IMR-90 (cell line): ENCODE measurements around the gene OR8D4. TPM values are rescaled to one million over a fixed set of nuclear protein-coding genes. Genes with fewer than 3 reads are reported as not detected.

Experiments used
- ATAC-seq: fragments of 200-7000 bp; cut with Tn5 transposase; 2 replicates; pipeline ENCODE4 v1.9.1; 2020; ENCODE audit warnings: low read depth, mild to moderate bottlenecking, moderate library complexity
- BruUV-seq: library from RNA; stranded (reverse); fragments of 400-500 nt; replicated peaks from 2 replicates; lab custom pipeline; 2021; lab: Mats Ljungman, UMichigan
- CTCF ChIA-PET: fragments of 300-600 bp; formaldehyde crosslinking; extraction: SDS; loops from one replicate; lab custom pipeline; 2021; ENCODE audit warnings: antibody characterized with exemption; lab: Yijun Ruan, JAX
- POLR2A ChIA-PET: fragments of 300-600 bp; sonication (Branson Sonifier 250); formaldehyde crosslinking; loops from one replicate; lab custom pipeline; 2022; ENCODE audit warnings: antibody characterized with exemption; ENCODE audit not compliant: unreplicated experiment; lab: Charles Lee
- DNase-seq: peaks from one replicate; pipeline ENCODE4 v3.0.0; 2013
- H2AFZ ChIP-seq: replicated peaks from 2 replicates; pipeline ENCODE3; 2013; ENCODE audit warnings: low read length, mild to moderate bottlenecking; ENCODE audit not compliant: poor library complexity
- H2AK5ac ChIP-seq: 2 replicates; pipeline ENCODE4 v1.6.1; 2013; ENCODE audit warnings: low read depth, low read length, inconsistent platforms
- H2AK9ac ChIP-seq: replicated peaks from 2 replicates; pipeline ENCODE3; 2013; ENCODE audit warnings: mild to moderate bottlenecking, low read depth, low read length, moderate library complexity; ENCODE audit not compliant: poor library complexity
- H2BK120ac ChIP-seq: 2 replicates; pipeline ENCODE4 v1.6.1; 2013; ENCODE audit warnings: low read depth, low read length, inconsistent platforms
- H2BK15ac ChIP-seq: 3 replicates; pipeline ENCODE4 v1.6.1; 2013; ENCODE audit warnings: low read depth, low read length, inconsistent platforms
- H2BK20ac ChIP-seq: 2 replicates; pipeline ENCODE4 v1.6.1; 2013; ENCODE audit warnings: low read depth, mild to moderate bottlenecking, inconsistent platforms, low read length, moderate library complexity
- H2BK5ac ChIP-seq: 2 replicates; pipeline ENCODE4 v1.6.1; 2013; ENCODE audit warnings: mild to moderate bottlenecking, low read depth, low read length, inconsistent platforms; ENCODE audit not compliant: poor library complexity, severe bottlenecking
- H3K14ac ChIP-seq: replicated peaks from 2 replicates; pipeline ENCODE4 v1.6.1; 2013; ENCODE audit warnings: low read depth, low read length, inconsistent platforms
- H3K18ac ChIP-seq: 2 replicates; pipeline ENCODE4 v1.6.1; 2013; ENCODE audit warnings: low read depth, low read length, control low read depth
- H3K23ac ChIP-seq: 2 replicates; pipeline ENCODE4 v1.6.1; 2013; ENCODE audit warnings: low read depth, low read length, inconsistent platforms
- H3K27ac ChIP-seq: 2 replicates; pipeline ENCODE4 v1.5.1; 2013; ENCODE audit warnings: mild to moderate bottlenecking, control low read depth, low read length; ENCODE audit not compliant: insufficient read depth
- H3K27me3 ChIP-seq: 2 replicates; pipeline ENCODE4 v1.6.1; 2013; ENCODE audit warnings: low read length; ENCODE audit not compliant: control insufficient read depth, insufficient read depth
- H3K36me3 ChIP-seq: 2 replicates; pipeline ENCODE4 v1.6.1; 2013; ENCODE audit warnings: low read length, mixed read lengths; ENCODE audit not compliant: control insufficient read depth, insufficient read depth
- H3K4ac ChIP-seq: 2 replicates; pipeline ENCODE4 v1.6.1; 2013; ENCODE audit warnings: low read depth, low read length, inconsistent platforms
- H3K4me1 ChIP-seq: 2 replicates; pipeline ENCODE4 v1.6.1; 2013; ENCODE audit warnings: low read length, mixed read lengths; ENCODE audit not compliant: control insufficient read depth, insufficient read depth
- H3K4me2 ChIP-seq: 2 replicates; pipeline ENCODE4 v1.6.1; 2013; ENCODE audit warnings: low read depth, mild to moderate bottlenecking, control low read depth, low read length, moderate library complexity
- H3K4me3 ChIP-seq: 2 replicates; pipeline ENCODE4 v1.5.1; 2013; ENCODE audit warnings: low read depth, mild to moderate bottlenecking, control low read depth, low read length, moderate library complexity; ENCODE audit not compliant: insufficient read depth
- H3K56ac ChIP-seq: 2 replicates; pipeline ENCODE4 v1.6.1; 2013; ENCODE audit warnings: low read length, inconsistent platforms; ENCODE audit not compliant: insufficient read depth; ENCODE audit errors: extremely low read depth
- H3K79me1 ChIP-seq, 2 experiments: 2 replicates each; pipeline ENCODE4 v1.6.1; 2013; ENCODE audit warnings: low read length in 2 of 2, inconsistent platforms in 1 of 2, low read depth in 1 of 2
- H3K9ac ChIP-seq: 2 replicates; pipeline ENCODE4 v1.6.1; 2013; ENCODE audit warnings: low read depth, low read length, control low read depth
- H3K9me1 ChIP-seq: 2 replicates; pipeline ENCODE4 v1.6.1; 2013; ENCODE audit warnings: low read length, inconsistent platforms; ENCODE audit not compliant: insufficient read depth
- H3K9me3 ChIP-seq: 2 replicates; pipeline ENCODE4 v1.6.1; 2013; ENCODE audit warnings: low read length; ENCODE audit not compliant: control insufficient read depth, insufficient read depth
- H4K20me1 ChIP-seq: 2 replicates; pipeline ENCODE4 v1.6.1; 2013; ENCODE audit warnings: low read length, inconsistent platforms; ENCODE audit not compliant: insufficient read depth
- H4K5ac ChIP-seq: 2 replicates; pipeline ENCODE4 v1.6.1; 2013; ENCODE audit warnings: mild to moderate bottlenecking, low read depth, low read length, control low read depth
- H4K8ac ChIP-seq, 2 experiments: 2 replicates each; pipeline ENCODE4 v1.6.1; 2013; ENCODE audit warnings: low read depth in 2 of 2, low read length in 2 of 2, control low read depth in 1 of 2, inconsistent platforms in 1 of 2
- H4K91ac ChIP-seq: 2 replicates; pipeline ENCODE4 v1.6.1; 2013; ENCODE audit warnings: low read depth, low read length, inconsistent platforms; ENCODE audit not compliant: insufficient read depth
- CEBPB ChIP-seq: IDR thresholded peaks from 2 replicates; pipeline ENCODE4 v1.6.1; 2012; ENCODE audit warnings: low read depth, low read length, improper control_type of control experiment
- dilution Hi-C: fragments of 300-500 bp; cut with HindIII; formaldehyde crosslinking; loops from one replicate; pipeline ENCODE4 v1.14.3; 2018; ENCODE audit warnings: low sequenced_read_pairs; ENCODE audit not compliant: unreplicated experiment
- in situ Hi-C: fragments of 300-500 bp; cut with MboI; formaldehyde crosslinking; loops from 3 replicates; pipeline ENCODE4 v1.14.3; 2019; ENCODE audit warnings: low sequenced_read_pairs, inconsistent platforms, mixed read lengths
- intact Hi-C: fragments of 100-400 bp; cut with micrococcal nuclease; formaldehyde crosslinking; loops from 2 replicates; pipeline ENCODE4 v1.10.0; 2022
- polyA plus RNA-seq, 3 experiments: library from polyadenylated mRNA; depleted of rRNA; stranded (reverse); fragments of >200 nt; gene quantifications; 2 replicates each; pipeline ENCODE4 v1.2.3, GENCODE V29; 2012; ENCODE audit warnings: low replicate concordance in 1 of 3
- total RNA-seq: library from RNA; depleted of rRNA; stranded (reverse); fragments of >200 nt; gene quantifications from 2 replicates; pipeline ENCODE4 v1.2.3, GENCODE V29; 2012

The OR8D4 gene
- total and polyA plus RNA-seq, 2 of the 4 experiments (the other 2 are of a cell fraction) = not detected

DNA sequence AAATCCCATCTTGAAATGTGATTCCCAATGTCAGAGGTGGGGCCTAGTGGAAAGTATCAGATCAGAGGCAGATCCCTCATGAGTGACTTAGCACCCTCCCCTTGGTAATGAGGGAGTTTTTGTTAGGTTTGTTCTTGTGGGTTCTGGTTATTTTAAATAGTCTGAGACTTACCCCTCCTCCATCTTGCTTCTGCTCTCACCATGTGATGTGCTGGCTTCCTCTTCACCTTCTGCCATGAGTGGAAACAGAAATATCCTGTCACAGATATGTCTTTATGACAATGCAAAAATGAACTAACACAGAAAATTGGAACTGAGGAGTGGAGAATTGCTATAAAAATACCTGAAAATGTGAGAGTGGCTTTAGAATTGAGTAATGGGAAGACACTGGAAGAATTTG, 49.6 kb upstream of the OR8D4 start:
- Histone ChIP-seq H3K9ac (no peak overlapping the region), H2BK20ac (no peak overlapping the region), H2AK5ac (no peak overlapping the region), H3K56ac (no peak overlapping the region), H4K8ac (no peak overlapping the region), H2BK5ac (no peak overlapping the region), H4K91ac (no peak overlapping the region), H3K36me3 (no peaks in the 10 kb centered on the region), H2AK9ac (no peak overlapping the region), H4K5ac (no peak overlapping the region), H3K4me1 (no peaks in the 10 kb centered on the region), H3K4me2 (no peak overlapping the region), H3K27me3 (no peaks in the 10 kb centered on the region), H3K9me1 (no peaks in the 10 kb centered on the region), H3K14ac (no peak overlapping the region), H2AFZ (no peak overlapping the region), H4K20me1 (no peaks in the 10 kb centered on the region), H2BK120ac (no peak overlapping the region), H3K79me1 (no peaks in the 10 kb centered on the region), H3K23ac (no peak overlapping the region), H2BK15ac (no peak overlapping the region), H3K4ac (no peak overlapping the region), H3K9me3 (peaks cover 22% of the 10 kb centered on the region), H3K18ac (no peak overlapping the region), H3K27ac (no peak overlapping the region), H3K4me3 (no peak overlapping the region)
- TF ChIP-seq CEBPB = no peak
- ATAC-seq (no peak), DNase-seq (no peak)
- ChIA-PET POLR2A (no interaction called here), CTCF (no interaction called here)
- no TSS peak for BruUV-seq
- dilution Hi-C loops (no loop called here), in situ Hi-C loops (no loop called here), intact Hi-C loops (no loop called here)
